Left lobe of liver (tissue), 2 donors: Measurements from ENCODE around the gene SARDH. TPM values are rescaled to one million over a fixed set of nuclear protein-coding genes. Genes with fewer than 3 reads are reported as not detected.
A peak's percentile ranks its signal among the peaks of the same experiment; 100 is the strongest.
"Not testable (repeated sequence)": the region's sequence is repeated elsewhere in the genome, so short reads cannot be mapped to it uniquely, and the experiment has no call there.

ENCODE experiments used
- ATAC-seq: fragments of 200-7000 bp; cut with Tn5 transposase; one replicate; pipeline ENCODE4 v1.9.1; 2020; ENCODE audit warnings: mild to moderate bottlenecking, moderate library complexity
- DNase-seq: peaks from one replicate; pipeline ENCODE4 v3.0.0-alpha.2; 2020; ENCODE audit warnings: low spot score
- total RNA-seq: library from RNA; stranded (reverse); gene quantifications from one replicate; pipeline ENCODE4 v1.2.1, GENCODE V29; 2021
- donor health status: DM: no; HTN: no; CAD: no; lungs with moderate emphysema.
- donor health status: DM: no; HTN: yes; CAD: no.

SARDH gene
- total RNA-seq, 1 donor from 2014 or later = 208 TPM

GRCh38 chr9:133760713-133761290 lies 22.6 kb upstream of the SARDH start:
- no peak for ATAC-seq
- DNase-seq = peak; percentile 29

GRCh38 chr9:133759946-133760345 lies 21.8 kb upstream of the SARDH start:
- ATAC-seq = peak; percentile 9
- DNase-seq = peak; percentile 44

- DNase-seq (peak; percentile 51), ATAC-seq (peak; percentile 77)
Observed at GRCh38 chr9:133759146-133759900, 21.2 kb upstream of the SARDH start.

GRCh38 chr9:133758228-133758627 lies 20.1 kb upstream of the SARDH start:
- ATAC-seq = no peak
- DNase-seq = peak; percentile 41

GRCh38 chr9:133754688-133755227 lies 16.6 kb upstream of the SARDH start:
- ATAC-seq (no peak), DNase-seq (peak; percentile 31)

- DNase-seq (peak; percentile 15), ATAC-seq (no peak)
Observed at GRCh38 chr9:133754187-133754586, 16.0 kb upstream of the SARDH start.

GRCh38 chr9:133752739-133753446 lies 14.7 kb upstream of the SARDH start:
- DNase-seq = peak; percentile 18
- ATAC-seq = peak; percentile 52

GRCh38 chr9:133750982-133751649 lies 13.0 kb upstream of the SARDH start:
- ATAC-seq = no peak

GRCh38 chr9:133747309-133747708 lies 9.2 kb upstream of the SARDH start:
- no peak for ATAC-seq
- no peak for DNase-seq

More at GRCh38 chr9:133750982-133751649, 13.0 kb upstream of the SARDH start:
- DNase-seq = no peak

- not testable (repeated sequence) for DNase-seq, ATAC-seq
Observed at GRCh38 chr9:133744528-133744927, 6.4 kb upstream of the SARDH start.

- DNase-seq = peak; percentile 82
- peak; percentile 50 for ATAC-seq
Observed at GRCh38 chr9:133742849-133743444, 4.8 kb upstream of the SARDH start.

GRCh38 chr9:133742251-133742650 lies 4.1 kb upstream of the SARDH start:
- DNase-seq = no peak
- no peak for ATAC-seq

- ATAC-seq = no peak
- DNase-seq = no peak
Observed at GRCh38 chr9:133741716-133742115, 3.6 kb upstream of the SARDH start.

- ATAC-seq (peak; percentile 11), DNase-seq (peak; percentile 76)
Observed at GRCh38 chr9:133740911-133741310, 2.8 kb upstream of the SARDH start.

- DNase-seq = peak; percentile 95
- ATAC-seq = peak; percentile 59
Observed at GRCh38 chr9:133739408-133740280, 1.5 kb upstream of the SARDH start.

- DNase-seq (no peak), ATAC-seq (peak; percentile 4)
Observed at GRCh38 chr9:133738640-133739225, 581 bp upstream of the SARDH start.

- DNase-seq (peak; percentile 63), ATAC-seq (peak; percentile 26)
Observed at GRCh38 chr9:133737071-133737773, 930 bp downstream of the SARDH start.

- DNase-seq (peak; percentile 18), ATAC-seq (no peak)
Observed at GRCh38 chr9:133735931-133736330, 2.2 kb downstream of the SARDH start.

GRCh38 chr9:133735415-133735775 lies 2.8 kb downstream of the SARDH start:
- no peak for ATAC-seq
- DNase-seq = peak; percentile 42
